Psoas muscle (tissue), 8 donors: ENCODE measurements around the gene ABHD5. TPM values are rescaled to one million over a fixed set of nuclear protein-coding genes. Genes with fewer than 3 reads are reported as not detected.
"Not testable (repeated sequence)": the region's sequence is repeated elsewhere in the genome, so short reads cannot be mapped to it uniquely, and the experiment has no call there.

Experiments
- ATAC-seq, 4 donors: fragments of 200-7000 bp; cut with Tn5 transposase; one replicate each; pipeline ENCODE4 v1.9.1; 2020; ENCODE audit warnings: moderate library complexity in 3 of 4, mild to moderate bottlenecking in 2 of 4
- DNase-seq, 2 donors: peaks; one replicate each; pipeline ENCODE4 v3.0.0-alpha.2; 2020
- H3K27ac ChIP-seq: fragments of 200-600 bp; one replicate; pipeline ENCODE4 v1.8.0; 2022
- H3K27me3 ChIP-seq, 3 donors: fragments of 200-600 bp in 1 of 3; one replicate each; pipeline versions ENCODE4 v1.6.1 to v1.8.0; 2013 to 2022; ENCODE audit warnings: low read length in 2 of 3, mild to moderate bottlenecking in 2 of 3, moderate library complexity in 1 of 3; ENCODE audit not compliant: insufficient read depth in 3 of 3
- H3K36me3 ChIP-seq, 2 donors: fragments of 200-600 bp in 1 of 2; one replicate each; pipeline versions ENCODE4 v1.6.1 to v1.8.0; 2013 to 2022; ENCODE audit warnings: low read depth in 1 of 2, mild to moderate bottlenecking in 1 of 2, moderate library complexity in 1 of 2; ENCODE audit not compliant: insufficient read depth in 1 of 2
- H3K4me1 ChIP-seq: fragments of 200-600 bp; one replicate; pipeline ENCODE4 v1.8.0; 2022
- H3K4me3 ChIP-seq: fragments of 200-600 bp; one replicate; pipeline ENCODE4 v1.8.0; 2022; ENCODE audit warnings: mild to moderate bottlenecking
- H3K9me3 ChIP-seq: fragments of 200-600 bp; one replicate; pipeline ENCODE4 v1.8.0; 2022
- CTCF ChIP-seq: fragments of 200-600 bp; IDR thresholded peaks from one replicate; pipeline ENCODE4 v1.8.0; 2022; ENCODE audit warnings: antibody characterized with exemption
- WGBS, 3 donors: extraction: QIAGEN DNeasy Blood & Tissue Kit; methylation state at CpG; one replicate each; pipeline versions ENCODE4 v1.1.6 to v1.1.7; 2013; 5-methylcytosine and 5-hydroxymethylcytosine counted together
- intact Hi-C, 2 donors: fragments of 100-400 bp; cut with DNase I; formaldehyde crosslinking; loops; one replicate each; pipeline versions ENCODE4 v1.11.0 to v1.14.2; 2022
- polyA plus RNA-seq, 3 donors: library from polyadenylated mRNA; stranded (reverse); fragments of 200-250 nt; gene quantifications; one replicate each; pipeline ENCODE4 v1.2.3, GENCODE V29; 2013
- total RNA-seq, 4 donors: library from RNA; stranded (reverse); fragmentation: NEBNext Ultra II Directional in 2 of 4; extraction: Animal tissue kit (Norgen Biotek cat#: 25700) in 2 of 4; gene quantifications; one replicate each; pipeline versions ENCODE4 v1.2.1 to v1.2.4, GENCODE V29; 2021 to 2023
- donor health status: healthy with polysubstance abuse.
- donor health status: DM: no; HTN: no; CAD: no; lungs with moderate emphysema.
- donor health status: Bipolar disorder and iron deficiency.
- donor health status: healthy.
- donor health status: DM: yes; HTN: yes; CAD: no.
- donor health status: DM: no; HTN: no; CAD: no.
- donor health status: DM: no; HTN: no; CAD: no.
- donor health status: DM: yes; HTN: yes; CAD: no.

ABHD5 gene
- total and polyA plus RNA-seq, 7 donors: 16.1 to 69.4 (median 29.6) TPM

DNA sequence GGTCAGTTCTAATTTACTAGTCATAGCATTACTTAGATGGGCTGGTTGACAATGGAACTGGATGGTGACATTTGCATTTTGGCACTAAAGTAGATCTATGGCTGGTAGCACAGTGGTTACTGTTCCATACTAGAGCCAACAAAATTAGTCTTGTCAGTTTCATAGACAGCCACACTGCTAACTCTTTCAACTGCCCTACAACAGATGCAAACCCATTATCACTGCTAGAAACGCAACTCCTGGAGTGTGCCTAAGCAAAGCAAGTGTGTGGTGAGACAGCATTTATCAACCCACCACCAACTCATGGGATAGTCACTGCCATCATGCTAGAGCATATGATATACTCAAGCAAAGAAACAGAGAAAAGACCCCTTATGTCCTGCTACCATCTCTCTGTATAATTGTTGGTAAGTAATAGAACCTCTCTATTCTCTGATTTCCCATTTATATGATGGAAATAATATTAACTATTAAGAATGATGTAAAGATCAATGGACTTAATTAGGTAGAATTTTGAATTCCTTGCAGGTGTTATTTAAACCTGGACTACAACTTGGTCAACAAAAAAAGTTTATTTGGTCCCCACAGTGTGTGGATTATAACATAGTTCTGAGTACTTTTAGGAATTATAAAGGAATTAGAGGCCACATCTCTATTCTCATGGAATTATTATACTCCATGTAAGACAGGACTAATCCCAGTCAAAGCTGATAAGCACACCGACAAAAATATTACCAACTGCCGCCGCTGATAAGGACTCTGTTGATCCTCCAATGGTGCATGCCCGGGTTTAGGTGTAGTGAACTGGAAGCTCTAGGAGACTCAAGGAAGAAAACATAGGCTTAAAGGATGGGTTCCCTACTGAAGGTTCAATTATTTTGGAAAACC lies 19.9 kb upstream of the ABHD5 start:
- DNase-seq (no peak), ATAC-seq (no peak)
- Histone ChIP-seq H3K4me3 (no peak overlapping the region), H3K36me3 (no peaks in the 10 kb centered on the region), H3K4me1 (no peaks in the 10 kb centered on the region), H3K27me3 (no peaks in the 10 kb centered on the region), H3K27ac (no peak overlapping the region), H3K9me3 (no peaks in the 10 kb centered on the region)
- intact Hi-C loops: no loop called here
- 95 to 99% (median 95%) methylated on average over 5 of the region's 5 CpGs for WGBS, 3 donors
- TF ChIP-seq CTCF: no peak

GRCh38 chr3:43674345-43675085 lies 16.2 kb upstream of the ABHD5 start:
- no peak for TF ChIP-seq CTCF
- WGBS, 3 donors: 35 to 42% (median 41%) methylated on average over 3 of the region's 3 CpGs
- no peaks in the 10 kb centered on the region for H3K4me1 ChIP-seq
- H3K9me3 ChIP-seq: no peaks in the 10 kb centered on the region
- DNase-seq: no peak
- intact Hi-C loops: no loop called here
- H3K36me3 ChIP-seq: no peaks in the 10 kb centered on the region
- H3K27me3 ChIP-seq: no peaks in the 10 kb centered on the region
- ATAC-seq: no peak
- H3K27ac ChIP-seq: no peak overlapping the region
- H3K4me3 ChIP-seq: no peak overlapping the region

GRCh38 chr3:43675593-43675992 lies 15.1 kb upstream of the ABHD5 start:
- ATAC-seq: no peak
- Histone ChIP-seq H3K9me3 (no peaks in the 10 kb centered on the region), H3K36me3 (no peaks in the 10 kb centered on the region), H3K4me3 (no peak overlapping the region), H3K27ac (no peak overlapping the region), H3K4me1 (no peaks in the 10 kb centered on the region), H3K27me3 (no peaks in the 10 kb centered on the region)
- intact Hi-C loops: no loop called here
- DNase-seq: no peak
- TF ChIP-seq CTCF: no peak

DNA sequence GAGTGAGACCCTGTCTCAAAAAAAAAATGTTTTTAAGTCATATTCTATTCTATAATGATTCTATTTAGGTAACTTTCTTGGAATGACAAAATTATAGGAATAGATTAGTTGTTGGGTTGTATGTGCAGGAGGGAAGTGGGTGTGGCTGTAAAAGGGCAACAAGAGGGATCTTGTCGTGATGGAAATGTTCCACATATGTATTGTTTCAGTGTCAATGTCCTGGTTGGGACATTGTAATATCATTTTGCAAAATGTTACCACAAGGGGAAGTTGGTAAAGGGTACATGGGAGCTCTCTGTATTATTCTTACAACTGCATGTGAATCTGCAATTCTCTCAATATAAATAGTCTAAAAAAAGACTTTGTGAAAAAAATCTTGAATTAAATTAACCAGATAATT lies 14.3 kb upstream of the ABHD5 start:
- ATAC-seq (no peak), DNase-seq (no peak)
- Histone ChIP-seq H3K27ac (no peak overlapping the region), H3K27me3 (no peaks in the 10 kb centered on the region), H3K4me1 (no peaks in the 10 kb centered on the region), H3K36me3 (no peaks in the 10 kb centered on the region), H3K9me3 (no peaks in the 10 kb centered on the region), H3K4me3 (no peak overlapping the region)
- intact Hi-C loops: no loop called here
- no peak for TF ChIP-seq CTCF
- WGBS, 3 donors: 33 to 74% (median 63%) methylated on average over 1 of the region's 1 CpG

DNA sequence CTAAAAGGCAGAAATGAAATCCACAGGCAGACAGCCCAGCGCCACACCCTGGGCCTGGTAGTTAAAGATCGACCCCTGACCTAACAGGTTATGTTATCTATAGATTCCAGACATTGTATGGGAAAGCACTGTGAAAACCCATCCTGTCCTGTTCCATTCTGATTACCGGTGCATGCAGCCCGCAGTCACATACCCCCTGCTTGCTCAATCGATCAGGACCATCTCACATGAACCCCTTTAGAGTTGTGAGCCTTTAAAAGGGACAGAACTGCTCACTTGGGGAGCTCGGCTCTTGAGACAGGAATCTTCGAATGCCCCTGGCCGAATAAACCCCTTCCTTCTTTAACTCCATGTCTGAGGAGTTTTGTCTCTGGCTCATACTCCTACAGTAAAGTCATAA lies 12.4 kb upstream of the ABHD5 start:
- WGBS, 3 donors: 93 to 97% (median 96%) methylated on average over 8 of the region's 8 CpGs
- not testable (repeated sequence) for H3K4me3 ChIP-seq

DNA sequence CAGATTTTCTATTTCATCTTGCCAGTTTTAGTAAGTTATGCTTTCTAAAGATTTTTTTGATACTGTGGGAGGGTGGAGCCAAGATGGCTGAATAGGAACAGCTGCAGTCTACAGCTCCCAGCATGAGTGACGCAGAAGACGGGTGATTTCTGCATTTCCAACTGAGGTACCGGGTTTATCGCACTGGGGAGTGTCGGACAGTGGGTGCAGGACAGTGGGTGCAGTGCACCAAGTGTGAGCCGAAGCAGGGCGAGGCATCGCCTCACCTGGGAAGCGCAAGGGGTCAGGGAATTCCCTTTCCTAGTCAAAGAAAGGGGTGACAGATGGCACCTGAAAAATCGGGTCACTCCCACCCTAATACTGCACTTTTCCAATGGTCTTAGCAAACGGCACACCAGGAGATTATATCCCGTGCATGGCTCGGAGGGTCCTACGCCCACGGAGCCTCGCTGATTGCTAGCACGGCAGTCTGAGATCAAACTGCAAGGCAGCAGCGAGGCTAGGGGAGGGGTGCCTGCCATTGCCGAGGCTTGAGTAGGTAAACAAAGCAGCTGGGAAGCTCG lies 11.8 kb upstream of the ABHD5 start:
- DNase-seq, H3K27ac ChIP-seq, ATAC-seq, H3K27me3 ChIP-seq, H3K4me3 ChIP-seq, H3K4me1 ChIP-seq, intact Hi-C loops, H3K36me3 ChIP-seq, H3K9me3 ChIP-seq: not testable (repeated sequence)
- 96 to 97% (median 96%) methylated on average over 20 of the region's 20 CpGs for WGBS, 3 donors

More for the DNA sequence above, 12.4 kb upstream of the ABHD5 start:
- H3K4me1 ChIP-seq, DNase-seq, H3K27ac ChIP-seq, H3K27me3 ChIP-seq, H3K9me3 ChIP-seq, H3K36me3 ChIP-seq, ATAC-seq, intact Hi-C loops: not testable (repeated sequence)

DNA sequence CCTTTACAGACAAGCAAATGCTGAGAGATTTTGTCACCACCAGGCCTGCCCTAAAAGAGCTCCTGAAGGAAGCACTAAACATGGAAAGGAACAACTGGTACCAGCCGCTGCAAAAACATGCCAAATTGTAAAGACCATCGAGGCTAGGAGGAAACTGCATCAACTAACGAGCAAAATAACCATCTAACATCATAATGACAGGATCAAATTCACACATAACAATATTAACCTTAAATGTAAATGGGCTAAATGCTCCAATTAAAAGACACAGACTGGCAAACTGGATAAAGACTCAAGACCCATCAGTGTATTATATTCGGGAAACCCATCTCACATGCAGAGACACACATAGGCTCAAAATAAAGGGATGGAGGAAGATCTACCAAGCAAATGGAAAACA lies 9.9 kb upstream of the ABHD5 start:
- 89 to 94% (median 89%) methylated on average over 3 to 4 of the region's 4 CpGs for WGBS, 3 donors
- H3K27ac ChIP-seq, H3K4me3 ChIP-seq, H3K9me3 ChIP-seq, DNase-seq, H3K4me1 ChIP-seq, H3K36me3 ChIP-seq, H3K27me3 ChIP-seq, intact Hi-C loops, ATAC-seq: not testable (repeated sequence)
